ENCODE measurements around the gene KCNH3. TPM values are rescaled to one million over a fixed set of nuclear protein-coding genes. Genes with fewer than 3 reads are reported as not detected.

KCNH3 gene
- total and polyA plus RNA-seq, 8 donors: 0.25 to 0.61 (median 0.49) TPM; not detected in 4

DNA sequence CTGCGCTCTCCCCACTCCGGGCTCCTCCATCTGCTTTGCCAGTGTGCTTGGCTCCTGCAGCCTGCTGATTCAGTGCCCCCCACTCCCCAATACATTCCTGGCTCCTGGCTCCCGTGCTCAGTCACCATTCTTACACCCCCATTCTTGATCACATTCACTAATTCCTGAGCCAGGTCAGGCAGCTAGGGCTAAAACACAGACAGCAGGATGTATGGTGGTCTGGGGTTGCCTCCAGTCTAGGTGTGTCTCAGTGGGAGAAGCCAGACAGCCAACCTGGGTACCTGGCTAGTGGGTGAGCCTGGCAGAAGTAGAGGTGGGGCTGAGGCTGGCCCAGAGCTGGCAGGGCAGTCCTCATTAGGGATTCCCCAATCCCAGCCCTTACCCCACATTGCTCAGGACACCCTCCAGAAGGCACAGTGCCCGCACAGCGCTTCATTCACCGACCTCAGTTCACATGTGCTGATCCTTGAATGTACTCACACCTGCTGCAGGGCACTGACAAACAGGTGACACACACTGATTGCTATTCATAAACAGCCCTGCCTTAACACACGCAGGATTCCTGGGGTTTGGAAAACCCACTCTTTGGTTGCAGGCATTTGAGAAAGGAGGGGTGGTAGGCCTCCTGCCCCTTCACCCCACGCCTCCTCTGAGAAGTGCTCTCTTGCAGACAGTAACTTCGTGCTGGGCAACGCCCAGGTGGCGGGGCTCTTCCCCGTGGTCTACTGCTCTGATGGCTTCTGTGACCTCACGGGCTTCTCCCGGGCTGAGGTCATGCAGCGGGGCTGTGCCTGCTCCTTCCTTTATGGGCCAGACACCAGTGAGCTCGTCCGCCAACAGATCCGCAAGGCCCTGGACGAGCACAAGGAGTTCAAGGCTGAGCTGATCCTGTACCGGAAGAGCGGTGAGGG lies 1.7 kb downstream of the KCNH3 start:
- Histone ChIP-seq H3K9me3 (no peaks in the 10 kb centered on the region), H3K27me3 (peaks cover 4 to 84% (median 36%) of the 10 kb centered on the region in 3 donors), H3K27ac (no peak overlapping the region), H3K4me3 (no peak overlapping the region), H3K4me1 (peaks cover 22 to 28% (median 26%) of the 10 kb centered on the region in 4 donors), H3K36me3 (no peaks in the 10 kb centered on the region)
- no peak for DNase-seq
- intact Hi-C loops (cut with DNase I; ENCODE audit: low total_unique reads): no loop called here
- 62 to 82% (median 75%) methylated on average over 10 to 21 of the region's 21 CpGs for WGBS, 5 donors
- no peak for TF ChIP-seq EP300 (IDR thresholded peaks at IDR 0.05)
- no peak for TF ChIP-seq POLR2A (IDR thresholded peaks at IDR 0.05)
- TF ChIP-seq POLR2AphosphoS5 (IDR thresholded peaks at IDR 0.05): no peak
- TF ChIP-seq, protein P1, sequence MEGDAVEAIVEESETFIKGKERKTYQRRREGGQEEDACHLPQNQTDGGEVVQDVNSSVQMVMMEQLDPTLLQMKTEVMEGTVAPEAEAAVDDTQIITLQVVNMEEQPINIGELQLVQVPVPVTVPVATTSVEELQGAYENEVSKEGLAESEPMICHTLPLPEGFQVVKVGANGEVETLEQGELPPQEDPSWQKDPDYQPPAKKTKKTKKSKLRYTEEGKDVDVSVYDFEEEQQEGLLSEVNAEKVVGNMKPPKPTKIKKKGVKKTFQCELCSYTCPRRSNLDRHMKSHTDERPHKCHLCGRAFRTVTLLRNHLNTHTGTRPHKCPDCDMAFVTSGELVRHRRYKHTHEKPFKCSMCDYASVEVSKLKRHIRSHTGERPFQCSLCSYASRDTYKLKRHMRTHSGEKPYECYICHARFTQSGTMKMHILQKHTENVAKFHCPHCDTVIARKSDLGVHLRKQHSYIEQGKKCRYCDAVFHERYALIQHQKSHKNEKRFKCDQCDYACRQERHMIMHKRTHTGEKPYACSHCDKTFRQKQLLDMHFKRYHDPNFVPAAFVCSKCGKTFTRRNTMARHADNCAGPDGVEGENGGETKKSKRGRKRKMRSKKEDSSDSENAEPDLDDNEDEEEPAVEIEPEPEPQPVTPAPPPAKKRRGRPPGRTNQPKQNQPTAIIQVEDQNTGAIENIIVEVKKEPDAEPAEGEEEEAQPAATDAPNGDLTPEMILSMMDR (IDR thresholded peaks at IDR 0.05): no peak

- no peak for DNase-seq
- Histone ChIP-seq H3K9me3 (no peaks in the 10 kb centered on the region), H3K4me1 (peaks cover 22 to 28% (median 26%) of the 10 kb centered on the region in 4 donors), H3K36me3 (no peaks in the 10 kb centered on the region), H3K27ac (no peak overlapping the region), H3K27me3 (peaks cover 4 to 84% (median 43%) of the 10 kb centered on the region in 3 donors), H3K4me3 (no peak overlapping the region)
- intact Hi-C loops (cut with DNase I; ENCODE audit: low total_unique reads): no loop called here
- TF ChIP-seq, protein P1 (IDR thresholded peaks at IDR 0.05): no peak
- no peak for TF ChIP-seq POLR2AphosphoS5 (IDR thresholded peaks at IDR 0.05)
- no peak for TF ChIP-seq EP300 (IDR thresholded peaks at IDR 0.05)
- no peak for TF ChIP-seq POLR2A (IDR thresholded peaks at IDR 0.05)
- WGBS, 5 donors: 84 to 91% (median 87%) methylated on average over 18 of the region's 18 CpGs
These were observed 2.5 kb downstream of the KCNH3 start for GRCh38 chr12:49541140-49541861.

- TF ChIP-seq POLR2A (IDR thresholded peaks at IDR 0.05): no peak
- TF ChIP-seq, protein P1 (IDR thresholded peaks at IDR 0.05): no peak
- TF ChIP-seq EP300 (IDR thresholded peaks at IDR 0.05): no peak
- TF ChIP-seq POLR2AphosphoS5 (IDR thresholded peaks at IDR 0.05): no peak
- no peaks in the 10 kb centered on the region for H3K9me3 ChIP-seq
- intact Hi-C loops (cut with DNase I; ENCODE audit: low total_unique reads): no loop called here
- 80 to 85% (median 85%) methylated on average over 7 of the region's 7 CpGs for WGBS, 5 donors
- no peak for DNase-seq
- H3K27me3 ChIP-seq: peaks cover 4 to 84% (median 50%) of the 10 kb centered on the region in 3 donors
- H3K36me3 ChIP-seq: no peaks in the 10 kb centered on the region
- H3K27ac ChIP-seq: no peak overlapping the region
- peaks cover 22 to 28% (median 26%) of the 10 kb centered on the region in 4 donors for H3K4me1 ChIP-seq
- no peak overlapping the region for H3K4me3 ChIP-seq
These were observed 3.2 kb downstream of the KCNH3 start for GRCh38 chr12:49541911-49542505.

GRCh38 chr12:49542592-49543160 lies 3.8 kb downstream of the KCNH3 start:
- intact Hi-C loops (cut with DNase I; ENCODE audit: low total_unique reads): no loop called here
- peaks cover 4 to 84% (median 50%) of the 10 kb centered on the region in 3 donors for H3K27me3 ChIP-seq
- 93 to 97% (median 94%) methylated on average over 14 to 15 of the region's 15 CpGs for WGBS, 5 donors
- TF ChIP-seq POLR2AphosphoS5 (IDR thresholded peaks at IDR 0.05) (no peak), POLR2A (IDR thresholded peaks at IDR 0.05) (no peak), EP300 (IDR thresholded peaks at IDR 0.05) (no peak)
- TF ChIP-seq, protein P1 (IDR thresholded peaks at IDR 0.05): no peak
- no peak overlapping the region for H3K4me3 ChIP-seq
- no peak for DNase-seq
- peaks cover 19 to 23% (median 22%) of the 10 kb centered on the region in 4 donors for H3K4me1 ChIP-seq
- H3K9me3 ChIP-seq: no peaks in the 10 kb centered on the region
- no peak overlapping the region for H3K27ac ChIP-seq
- no peaks in the 10 kb centered on the region for H3K36me3 ChIP-seq

All from stomach (tissue), 9 donors.